Forelimb muscle (tissue), 1 donor: Measurements from ENCODE around the gene ZC3H11A. TPM values are rescaled to one million over a fixed set of nuclear protein-coding genes. Genes with fewer than 3 reads are reported as not detected.
"Not testable (repeated sequence)": the region's sequence is repeated elsewhere in the genome, so short reads cannot be mapped to it uniquely, and the experiment has no call there.

Experiments used
- DNase-seq: peaks from one replicate; pipeline ENCODE4 v3.0.0-alpha.2; 2013; ENCODE audit warnings: low read depth
- polyA plus RNA-seq: library from polyadenylated mRNA; unstranded; fragments of 120-200 nt; gene quantifications from one replicate; pipeline ENCODE4 v1.2.1, GENCODE V29; 2013; ENCODE audit not compliant: insufficient read length

Gene ZC3H11A
- 84.5 TPM for polyA plus RNA-seq

DNA sequence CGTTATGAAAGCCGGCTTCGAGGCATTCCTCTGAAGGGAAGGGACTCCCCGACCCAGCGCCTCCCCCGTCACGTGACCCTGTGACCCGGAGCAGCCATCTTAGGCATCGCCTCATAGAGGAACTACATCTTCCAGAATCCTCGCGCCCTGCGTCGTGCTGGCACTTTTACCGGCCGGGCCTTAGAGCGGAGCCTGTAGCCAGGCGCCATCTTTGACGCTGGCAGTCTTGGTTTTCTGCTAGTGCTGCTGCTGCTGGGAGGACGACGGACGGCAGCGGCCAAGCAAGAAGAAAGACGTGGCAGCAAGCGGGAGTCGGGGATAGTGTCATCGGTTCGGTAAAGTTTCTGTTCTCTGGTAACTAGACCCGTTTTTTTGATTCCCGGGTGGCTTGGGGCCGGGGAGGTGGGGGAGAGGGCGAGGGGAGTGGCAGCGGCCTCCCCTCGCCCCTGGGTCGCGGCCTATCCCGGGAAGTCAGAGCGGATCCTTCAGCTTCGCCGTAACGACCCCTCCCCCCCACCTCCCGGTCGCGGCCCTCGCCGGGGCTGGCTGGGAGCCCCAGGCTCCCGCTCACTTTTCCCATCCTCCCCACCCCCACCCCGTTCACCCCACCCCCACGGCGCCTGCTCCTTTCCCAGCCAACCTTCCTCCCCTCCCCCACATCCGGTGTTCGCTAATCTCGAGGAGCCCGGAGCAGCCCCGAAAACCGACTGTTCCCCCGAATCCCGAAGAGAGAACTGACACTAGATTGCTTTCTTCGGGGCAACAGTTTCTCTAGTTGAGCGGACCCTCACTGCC lies at the start of gene ZC3H11A, which contains the start of gene ZBED6:
TSS of gene ZC3H11A (plus strand) at position 183 of the 795 bp plus-strand sequence. CDS start 21,448 bp downstream, outside the sequence.
TSS of gene ZBED6 (plus strand) at position 183 of the 795 bp plus-strand sequence. CDS start 1,900 bp downstream, outside the sequence.
- peak; percentile 95 for DNase-seq

- no peak for DNase-seq
These were observed 49.1 kb upstream of the ZC3H11A start for GRCh38 chr1:203746281-203746680.

DNA sequence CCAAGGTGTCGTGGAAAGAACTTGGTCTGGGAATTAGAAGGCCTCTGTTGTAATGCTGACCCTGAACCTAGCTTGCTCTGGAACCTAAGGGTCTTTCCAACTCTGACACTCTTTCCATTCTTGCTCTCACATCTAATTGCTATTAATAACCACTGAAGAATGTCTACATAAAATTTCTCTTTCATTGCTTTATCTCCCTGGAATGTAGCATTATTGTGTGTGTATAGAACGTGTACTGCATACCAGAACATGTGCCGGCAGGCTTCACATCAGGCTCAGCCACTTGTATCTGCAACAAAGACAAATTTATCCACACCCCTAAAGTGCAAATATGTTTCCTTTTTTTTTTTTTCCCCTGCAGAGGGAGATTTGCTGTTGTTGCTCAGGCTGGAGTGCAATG lies 44.4 kb upstream of the ZC3H11A start:
- DNase-seq, result no peak

DNA sequence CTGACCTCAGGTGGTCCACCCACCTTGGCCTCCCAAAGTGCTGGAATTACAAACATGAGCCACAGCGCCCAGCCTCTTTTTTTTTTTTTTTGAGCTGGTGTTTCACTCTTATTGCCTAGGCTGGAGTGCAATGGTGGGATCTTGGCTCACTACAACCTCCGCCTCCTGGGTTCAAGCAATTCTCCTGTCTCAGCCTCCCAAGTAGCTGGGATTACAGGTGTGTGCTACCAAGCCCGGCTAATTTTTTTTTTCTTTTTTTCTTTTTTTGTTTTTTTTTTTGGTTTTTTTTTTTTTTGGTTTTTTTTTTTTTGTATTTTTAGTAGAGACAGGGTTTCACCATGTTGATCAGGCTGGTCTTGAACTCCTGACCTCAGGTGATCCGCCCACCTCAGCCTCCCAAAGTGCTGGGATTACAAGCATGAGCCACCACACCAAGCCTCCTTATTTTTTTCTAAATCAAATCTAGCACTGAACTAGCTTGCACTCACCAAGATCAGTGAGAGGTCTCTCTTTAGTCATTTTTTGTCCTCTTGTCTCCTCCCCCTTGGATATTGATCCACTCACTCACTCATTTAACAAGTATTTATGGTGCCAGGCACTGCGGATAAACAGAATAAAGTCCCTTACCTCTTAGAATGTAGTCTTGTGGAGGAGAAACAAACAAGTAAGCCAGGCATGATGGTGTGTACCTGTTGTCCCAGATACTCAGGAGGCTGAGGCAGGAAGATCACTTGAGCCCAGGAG lies 43.6 kb upstream of the ZC3H11A start:
- DNase-seq, result not testable (repeated sequence)

DNA sequence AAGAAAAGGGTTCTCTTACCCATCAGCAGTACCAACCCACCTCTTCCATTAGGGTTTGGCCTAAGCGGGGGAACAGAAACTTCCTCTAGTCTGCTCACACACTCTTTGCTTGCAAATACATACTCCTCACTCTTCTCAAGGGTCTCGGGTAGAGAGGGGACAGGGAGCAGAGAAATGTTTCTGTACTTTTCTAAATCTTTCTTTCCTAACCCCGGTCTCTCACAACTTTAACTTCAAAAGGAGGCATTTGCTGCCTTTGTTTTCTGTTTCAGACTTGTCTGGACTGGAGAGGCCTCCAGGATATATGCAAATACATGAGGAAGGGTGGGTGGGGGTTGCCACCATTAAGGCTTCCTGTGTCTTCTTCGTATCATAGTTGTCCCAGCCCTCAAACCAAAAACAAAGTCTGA lies 41.0 kb upstream of the ZC3H11A start:
- no peak for DNase-seq

DNA sequence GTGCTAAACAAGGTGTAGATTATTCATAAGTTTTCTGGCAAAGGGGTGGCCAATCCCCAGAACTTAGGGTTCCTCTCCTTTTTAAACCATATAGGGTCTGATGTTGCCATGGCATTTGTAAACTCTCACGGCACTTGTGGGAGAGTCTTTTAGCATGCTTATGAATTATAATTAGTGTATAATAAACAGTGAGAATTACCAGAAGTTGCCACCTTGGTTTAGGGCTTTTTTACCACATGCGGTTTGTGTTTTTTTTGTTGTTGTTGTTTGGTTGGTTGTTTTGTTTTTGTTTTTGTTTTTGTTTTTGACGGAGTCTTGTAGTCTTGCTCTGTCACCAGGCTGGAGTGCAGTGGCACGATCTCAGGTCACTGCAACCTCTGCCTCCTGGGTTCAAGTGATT lies 39.4 kb upstream of the ZC3H11A start:
- DNase-seq, result no peak

DNA sequence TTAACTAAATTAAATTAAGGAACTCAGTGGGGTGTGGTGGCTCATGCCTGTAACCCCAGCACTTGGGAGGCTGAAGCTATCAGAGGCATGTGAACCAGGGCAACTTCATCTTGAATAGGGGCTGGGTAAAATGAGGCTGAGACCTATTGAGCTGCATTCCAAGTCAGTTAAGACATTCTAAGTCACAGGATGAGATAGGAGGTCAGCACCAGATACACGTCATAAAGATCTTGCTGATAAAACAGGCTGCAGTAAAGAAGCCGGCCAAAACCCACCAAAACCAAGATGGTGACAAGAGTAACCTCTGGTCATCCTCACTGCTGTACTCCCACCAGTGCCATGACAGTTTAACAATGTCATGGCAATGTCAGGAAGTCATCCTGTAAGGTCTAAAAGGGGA lies 36.7 kb upstream of the ZC3H11A start:
- DNase-seq, result not testable (repeated sequence)

GRCh38 chr1:203760506-203760905 lies 34.9 kb upstream of the ZC3H11A start:
- no peak for DNase-seq

- DNase-seq, result not testable (repeated sequence)
These were observed 33.5 kb upstream of the ZC3H11A start for GRCh38 chr1:203761958-203762357.

GRCh38 chr1:203763505-203763904 lies 31.9 kb upstream of the ZC3H11A start:
- no peak for DNase-seq

DNA sequence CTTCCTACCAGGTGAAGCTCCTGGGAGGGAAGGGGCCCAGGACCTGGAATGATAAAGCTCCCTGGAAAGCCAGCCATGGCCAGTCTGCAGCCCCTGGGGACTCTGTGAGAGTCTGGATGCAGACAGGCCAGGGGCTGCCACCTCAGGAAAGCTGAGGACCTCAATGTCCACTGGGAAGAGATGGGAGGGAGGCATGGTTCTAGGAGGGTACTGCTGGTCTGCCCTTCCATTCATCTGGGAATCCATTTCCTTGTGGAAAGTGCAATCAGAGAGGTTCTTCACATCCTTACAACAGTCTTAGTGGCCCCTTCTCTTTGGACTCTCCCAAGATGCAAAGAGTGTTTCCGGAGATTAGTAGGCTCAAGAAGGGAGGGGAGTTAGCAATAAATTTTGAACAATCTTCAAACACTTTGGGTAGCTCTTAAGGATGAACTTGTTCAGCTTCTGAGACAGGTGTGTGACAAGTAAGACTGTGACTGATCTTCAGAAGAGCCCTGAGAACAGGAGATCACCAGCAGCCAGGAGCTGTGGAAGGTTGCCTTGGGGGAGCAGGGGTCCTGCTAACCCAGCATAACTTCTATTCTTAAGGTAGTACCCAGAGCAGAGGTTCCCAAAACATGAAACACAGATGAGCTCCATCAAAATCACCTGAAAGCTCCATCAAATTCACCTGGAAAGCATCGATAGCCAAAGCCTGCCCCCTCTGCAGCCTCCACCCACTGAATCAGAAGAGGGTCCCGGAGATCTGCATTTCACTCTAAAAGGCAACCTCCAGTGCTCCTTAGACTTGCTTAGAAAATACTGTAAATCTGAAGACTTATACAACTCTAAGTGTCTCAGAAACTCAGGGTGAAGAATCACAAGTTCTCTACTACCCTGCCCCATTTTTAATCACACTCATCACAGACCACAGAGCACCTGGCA lies 31.1 kb upstream of the ZC3H11A start:
- DNase-seq, result no peak

- DNase-seq, result no peak
These were observed 30.2 kb upstream of the ZC3H11A start, which contains the start of gene LAX1 for GRCh38 chr1:203765029-203765837. Gene LAX1 (plus strand): TSS chr1:203765183. CDS start chr1:203765566, 383 bp downstream.

- DNase-seq, result no peak
These were observed 27.2 kb upstream of the ZC3H11A start for GRCh38 chr1:203768256-203768655.

- DNase-seq, result peak; percentile 35
These were observed 25.7 kb upstream of the ZC3H11A start for GRCh38 chr1:203769505-203770343.

DNA sequence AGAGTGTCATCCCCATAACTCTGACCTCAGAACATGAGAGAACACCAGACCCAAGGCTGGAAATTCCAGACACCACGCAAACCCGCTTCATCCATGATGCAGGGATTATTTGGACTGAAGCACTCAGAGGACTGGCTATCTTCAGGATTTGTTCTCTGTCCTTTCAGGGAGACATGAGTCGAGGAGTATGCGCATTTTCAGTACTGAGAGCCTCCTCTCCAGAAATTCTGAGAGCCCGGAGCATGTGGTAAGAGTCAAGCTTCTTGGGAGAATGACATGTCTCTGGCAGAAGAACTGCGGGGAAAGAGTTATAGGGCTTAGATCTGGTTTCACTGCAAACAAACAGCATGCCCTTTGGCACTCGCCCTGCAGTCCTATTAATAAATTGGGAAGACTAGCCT lies 23.5 kb upstream of the ZC3H11A start:
- DNase-seq, result no peak

DNA sequence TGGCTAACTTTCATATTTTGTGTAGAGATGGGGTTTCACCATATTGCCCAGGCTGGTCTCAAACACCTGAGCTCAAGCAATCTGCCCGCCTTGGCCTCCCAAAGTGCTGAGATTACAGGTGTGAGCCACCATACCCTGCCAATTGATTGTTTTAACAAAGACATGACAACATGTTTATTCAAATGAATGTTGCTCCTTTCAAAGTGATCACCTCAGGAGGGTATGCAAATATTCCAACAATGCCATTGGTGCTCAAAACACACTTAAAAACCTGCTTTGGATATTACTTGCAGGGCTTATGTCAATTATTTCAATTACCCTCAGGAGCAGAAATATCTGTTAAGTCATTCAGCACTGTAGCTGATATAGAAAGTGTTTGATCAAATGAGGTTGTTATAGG lies 22.6 kb upstream of the ZC3H11A start:
- no peak for DNase-seq

GRCh38 chr1:203776636-203777035 lies 18.8 kb upstream of the ZC3H11A start:
- DNase-seq, result no peak

GRCh38 chr1:203777596-203777995 lies 17.8 kb upstream of the ZC3H11A start:
- no peak for DNase-seq

DNA sequence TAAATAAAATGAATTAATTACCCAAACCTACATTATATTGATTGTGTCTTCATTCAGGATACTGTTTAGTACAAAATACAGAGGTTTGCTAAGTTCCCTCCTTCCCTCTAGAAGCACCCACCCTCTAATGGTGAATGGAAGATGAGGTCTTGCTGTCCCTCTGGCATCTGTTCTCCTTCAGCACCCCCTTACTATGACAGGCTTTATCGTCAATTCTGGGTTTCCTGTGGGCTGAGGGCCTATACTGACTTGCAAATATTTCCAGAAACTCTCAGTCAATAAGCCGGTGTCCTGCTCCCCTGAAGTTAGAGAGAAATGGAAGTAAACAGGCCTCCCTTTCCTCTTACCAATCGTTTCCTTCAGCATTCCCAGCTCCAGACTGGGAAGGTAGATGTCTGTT lies 17.3 kb upstream of the ZC3H11A start:
- no peak for DNase-seq

GRCh38 chr1:203778789-203779188 lies 16.6 kb upstream of the ZC3H11A start:
- DNase-seq, result no peak
